ENCODE data around the gene MYO18B.

MYO18B gene

GRCh38 chr22:25748704-25749103 lies 6.7 kb downstream of the MYO18B start:
- no peak for DNase-seq (ENCODE audit: low spot score)

GRCh38 chr22:25749420-25750169 lies 7.6 kb downstream of the MYO18B start:
- no peak for DNase-seq (ENCODE audit: low spot score)

- DNase-seq (ENCODE audit: low spot score), result no peak
These were observed 8.7 kb downstream of the MYO18B start for GRCh38 chr22:25750569-25751173.

- DNase-seq (ENCODE audit: low spot score), result no peak
These were observed 9.2 kb downstream of the MYO18B start for GRCh38 chr22:25751174-25751581.

- DNase-seq (ENCODE audit: low spot score), result no peak
These were observed 10.7 kb downstream of the MYO18B start for GRCh38 chr22:25752615-25753214.

GRCh38 chr22:25753252-25753651 lies 11.3 kb downstream of the MYO18B start:
- DNase-seq (ENCODE audit: low spot score), result no peak

- no peak for DNase-seq (ENCODE audit: low spot score)
These were observed 12.7 kb downstream of the MYO18B start for GRCh38 chr22:25754527-25755202.

- no peak for DNase-seq (ENCODE audit: low spot score)
These were observed 15.7 kb downstream of the MYO18B start for GRCh38 chr22:25757686-25758085.

GRCh38 chr22:25758316-25758715 lies 16.3 kb downstream of the MYO18B start:
- DNase-seq (ENCODE audit: low spot score), result no peak

- DNase-seq (ENCODE audit: low spot score), result peak; percentile 41
These were observed 17.8 kb downstream of the MYO18B start for GRCh38 chr22:25759825-25760231.

GRCh38 chr22:25760294-25760693 lies 18.3 kb downstream of the MYO18B start:
- DNase-seq (ENCODE audit: low spot score), result no peak

GRCh38 chr22:25760848-25761595 lies 19.0 kb downstream of the MYO18B start:
- DNase-seq (ENCODE audit: low spot score), result no peak

GRCh38 chr22:25762147-25762546 lies 20.2 kb downstream of the MYO18B start:
- no peak for DNase-seq (ENCODE audit: low spot score)

- DNase-seq (ENCODE audit: low spot score), result no peak
These were observed 21.3 kb downstream of the MYO18B start for GRCh38 chr22:25763239-25763777.

GRCh38 chr22:25764270-25765015 lies 22.5 kb downstream of the MYO18B start:
- no peak for DNase-seq (ENCODE audit: low spot score)

GRCh38 chr22:25765016-25765367 lies 23.0 kb downstream of the MYO18B start:
- no peak for DNase-seq (ENCODE audit: low spot score)

GRCh38 chr22:25765801-25766200 lies 23.8 kb downstream of the MYO18B start:
- DNase-seq (ENCODE audit: low spot score), result no peak

GRCh38 chr22:25766418-25766817 lies 24.4 kb downstream of the MYO18B start:
- DNase-seq (ENCODE audit: low spot score), result no peak

- no peak for DNase-seq (ENCODE audit: low spot score)
These were observed 28.3 kb downstream of the MYO18B start for GRCh38 chr22:25770333-25770732.

- no peak for DNase-seq (ENCODE audit: low spot score)
These were observed 30.3 kb downstream of the MYO18B start for GRCh38 chr22:25772288-25772687.

- no peak for DNase-seq (ENCODE audit: low spot score)
These were observed 32.6 kb downstream of the MYO18B start for GRCh38 chr22:25774575-25775026.

Measured in LoVo (cell line).